Thyroid gland (tissue), 4 donors: ENCODE data around the gene NMRAL1.

Experiments
- POLR2A ChIP-seq, 2 donors: fragments of 450-650 bp; IDR thresholded peaks; one replicate each; pipeline ENCODE4 v1.6.1; 2017; ENCODE audit warnings: antibody characterized with exemption in 2 of 2, mild to moderate bottlenecking in 2 of 2, moderate library complexity in 1 of 2
- TF ChIP-seq, protein P1 (sequence below), 6 experiments: fragments of 200-600 bp in 3 of 6; fragments of 450-650 bp in 3 of 6; sonication (generic) in 3 of 6; IDR thresholded peaks; one replicate each; pipeline ENCODE4 v1.5.1; 2016 to 2019; ENCODE audit warnings: antibody characterized with exemption in 6 of 6, mild to moderate bottlenecking in 2 of 6, inconsistent platforms in 1 of 6, moderate library complexity in 1 of 6

DNA sequence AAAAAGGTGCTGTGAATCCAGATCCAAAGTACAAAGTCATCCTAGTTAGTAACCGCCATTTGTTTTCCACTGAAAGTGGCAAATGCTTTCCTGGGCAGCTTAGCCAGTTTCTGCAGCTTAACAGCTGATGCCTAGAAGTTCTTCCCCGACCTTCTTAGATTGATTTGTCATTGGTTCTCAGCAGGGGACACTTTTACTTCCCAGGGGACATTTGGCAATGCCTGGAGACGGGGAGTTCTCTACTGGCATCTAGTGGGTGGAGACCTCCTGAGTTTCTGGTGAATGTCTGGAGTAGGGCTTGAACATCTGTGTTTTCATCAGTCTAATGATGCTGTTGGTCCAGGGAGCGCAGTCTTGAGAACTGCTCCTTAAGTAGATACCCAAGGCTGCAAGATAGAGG lies 41.2 kb downstream of the NMRAL1 start:
- TF ChIP-seq, protein P1, sequence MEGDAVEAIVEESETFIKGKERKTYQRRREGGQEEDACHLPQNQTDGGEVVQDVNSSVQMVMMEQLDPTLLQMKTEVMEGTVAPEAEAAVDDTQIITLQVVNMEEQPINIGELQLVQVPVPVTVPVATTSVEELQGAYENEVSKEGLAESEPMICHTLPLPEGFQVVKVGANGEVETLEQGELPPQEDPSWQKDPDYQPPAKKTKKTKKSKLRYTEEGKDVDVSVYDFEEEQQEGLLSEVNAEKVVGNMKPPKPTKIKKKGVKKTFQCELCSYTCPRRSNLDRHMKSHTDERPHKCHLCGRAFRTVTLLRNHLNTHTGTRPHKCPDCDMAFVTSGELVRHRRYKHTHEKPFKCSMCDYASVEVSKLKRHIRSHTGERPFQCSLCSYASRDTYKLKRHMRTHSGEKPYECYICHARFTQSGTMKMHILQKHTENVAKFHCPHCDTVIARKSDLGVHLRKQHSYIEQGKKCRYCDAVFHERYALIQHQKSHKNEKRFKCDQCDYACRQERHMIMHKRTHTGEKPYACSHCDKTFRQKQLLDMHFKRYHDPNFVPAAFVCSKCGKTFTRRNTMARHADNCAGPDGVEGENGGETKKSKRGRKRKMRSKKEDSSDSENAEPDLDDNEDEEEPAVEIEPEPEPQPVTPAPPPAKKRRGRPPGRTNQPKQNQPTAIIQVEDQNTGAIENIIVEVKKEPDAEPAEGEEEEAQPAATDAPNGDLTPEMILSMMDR (IDR thresholded peaks at IDR 0.05): no peak
- TF ChIP-seq POLR2A (IDR thresholded peaks at IDR 0.05): no peak
